ENCODE data around the gene PACC1.
"Not testable (repeated sequence)": the region's sequence is repeated elsewhere in the genome, so short reads cannot be mapped to it uniquely, and the experiment has no call there.

The PACC1 gene

GRCh38 chr1:212326541-212326940, 88.1 kb downstream of the PACC1 start:
- DNase-seq = no peak

GRCh38 chr1:212323066-212323465, 91.6 kb downstream of the PACC1 start:
- DNase-seq = no peak

GRCh38 chr1:212321031-212321430, 93.7 kb downstream of the PACC1 start:
- not testable (repeated sequence) for DNase-seq

GRCh38 chr1:212317916-212318315, 96.8 kb downstream of the PACC1 start:
- no peak for DNase-seq

GRCh38 chr1:212315907-212316306, 98.8 kb downstream of the PACC1 start:
- no peak for DNase-seq

- no peak for DNase-seq
Measured at GRCh38 chr1:212315184-212315583, 99.5 kb downstream of the PACC1 start.
